Stimulated activated memory B cell treated with anti-CD40 and anti-IgM and Interleukin-4, amounts not matched to agents 10 μg/mL and 1 μg/mL and 100 μg/mL, for 72 hours (primary cell): ENCODE measurements around the gene SVIL.
"Not testable (repeated sequence)": the region's sequence is repeated elsewhere in the genome, so short reads cannot be mapped to it uniquely, and the experiment has no call there.

Experiments used
- ATAC-seq: fragments of 150-1000 bp; cut with Tn5 transposase; 2 replicates; pipeline ENCODE4 v1.10.0; 2021
- H3K27ac Mint-ChIP-seq: one replicate; pipeline ENCODE4 v1.8.0; 2022; ENCODE audit warnings: mild to moderate bottlenecking, mixed read lengths
- H3K27me3 Mint-ChIP-seq: one replicate; pipeline ENCODE4 v1.8.0; 2022; ENCODE audit warnings: mixed read lengths
- H3K36me3 Mint-ChIP-seq: one replicate; pipeline ENCODE4 v1.8.0; 2022; ENCODE audit warnings: mixed read lengths
- H3K4me1 Mint-ChIP-seq: one replicate; pipeline ENCODE4 v1.8.0; 2022; ENCODE audit warnings: mixed read lengths
- H3K4me3 Mint-ChIP-seq: one replicate; pipeline ENCODE4 v1.8.0; 2022; ENCODE audit warnings: mild to moderate bottlenecking, moderate library complexity, mixed read lengths
- H3K9me3 Mint-ChIP-seq: one replicate; pipeline ENCODE4 v1.8.0; 2022; ENCODE audit warnings: mixed read lengths

SVIL gene

GRCh38 chr10:29642990-29643389 lies 8.2 kb upstream of the SVIL start:
- Mint-ChIP-seq H3K27me3 (no peaks in the 10 kb centered on the region), H3K36me3 (no peaks in the 10 kb centered on the region), H3K4me3 (no peak overlapping the region), H3K27ac (no peak overlapping the region), H3K4me1 (peaks cover 13% of the 10 kb centered on the region), H3K9me3 (no peaks in the 10 kb centered on the region)
- ATAC-seq: no peak

- H3K27me3 Mint-ChIP-seq: no peaks in the 10 kb centered on the region
- ATAC-seq: no peak
- no peak overlapping the region for H3K27ac Mint-ChIP-seq
- no peaks in the 10 kb centered on the region for H3K36me3 Mint-ChIP-seq
- H3K4me3 Mint-ChIP-seq: no peak overlapping the region
- H3K4me1 Mint-ChIP-seq: peaks cover 18% of the 10 kb centered on the region
- H3K9me3 Mint-ChIP-seq: no peaks in the 10 kb centered on the region
Measured at GRCh38 chr10:29637537-29637936, 2.8 kb upstream of the SVIL start.

- Mint-ChIP-seq H3K36me3 (no peaks in the 10 kb centered on the region), H3K27me3 (no peaks in the 10 kb centered on the region), H3K4me1 (peaks cover 18% of the 10 kb centered on the region), H3K4me3 (no peak overlapping the region), H3K9me3 (no peaks in the 10 kb centered on the region), H3K27ac (no peak overlapping the region)
- no peak for ATAC-seq
Measured at GRCh38 chr10:29636178-29636577, 1.4 kb upstream of the SVIL start.

GRCh38 chr10:29635711-29636144 lies 957 bp upstream of the SVIL start:
- Mint-ChIP-seq H3K36me3 (no peaks in the 10 kb centered on the region), H3K9me3 (no peaks in the 10 kb centered on the region), H3K27me3 (no peaks in the 10 kb centered on the region), H3K4me3 (no peak overlapping the region), H3K4me1 (peaks cover 18% of the 10 kb centered on the region), H3K27ac (no peak overlapping the region)
- ATAC-seq: peak; percentile 31

GRCh38 chr10:29634105-29634504 lies 666 bp downstream of the SVIL start:
- Mint-ChIP-seq H3K4me3 (no peak overlapping the region), H3K36me3 (no peaks in the 10 kb centered on the region), H3K27ac (no peak overlapping the region), H3K27me3 (no peaks in the 10 kb centered on the region), H3K9me3 (no peaks in the 10 kb centered on the region), H3K4me1 (peaks cover 18% of the 10 kb centered on the region)
- no peak for ATAC-seq

GRCh38 chr10:29631049-29631339 lies 3.8 kb downstream of the SVIL start:
- H3K36me3 Mint-ChIP-seq: no peaks in the 10 kb centered on the region
- no peak for ATAC-seq
- no peak overlapping the region for H3K4me3 Mint-ChIP-seq
- H3K4me1 Mint-ChIP-seq: peaks cover 11% of the 10 kb centered on the region
- no peaks in the 10 kb centered on the region for H3K9me3 Mint-ChIP-seq
- no peaks in the 10 kb centered on the region for H3K27me3 Mint-ChIP-seq
- H3K27ac Mint-ChIP-seq: no peak overlapping the region

- H3K4me1 Mint-ChIP-seq: peaks cover 5% of the 10 kb centered on the region
- H3K27me3 Mint-ChIP-seq: no peaks in the 10 kb centered on the region
- no peak for ATAC-seq
- no peak overlapping the region for H3K27ac Mint-ChIP-seq
- H3K4me3 Mint-ChIP-seq: no peak overlapping the region
- H3K36me3 Mint-ChIP-seq: no peaks in the 10 kb centered on the region
- H3K9me3 Mint-ChIP-seq: no peaks in the 10 kb centered on the region
Measured at GRCh38 chr10:29630205-29631048, 4.3 kb downstream of the SVIL start.

GRCh38 chr10:29628912-29629526 lies 5.8 kb downstream of the SVIL start:
- ATAC-seq: no peak
- Mint-ChIP-seq H3K4me3 (no peak overlapping the region), H3K27ac (no peak overlapping the region), H3K36me3 (no peaks in the 10 kb centered on the region), H3K4me1 (peaks cover 5% of the 10 kb centered on the region), H3K9me3 (no peaks in the 10 kb centered on the region), H3K27me3 (no peaks in the 10 kb centered on the region)

GRCh38 chr10:29628311-29628710 lies 6.5 kb downstream of the SVIL start:
- Mint-ChIP-seq H3K9me3 (no peaks in the 10 kb centered on the region), H3K36me3 (no peaks in the 10 kb centered on the region), H3K27me3 (no peaks in the 10 kb centered on the region), H3K4me3 (no peak overlapping the region), H3K4me1 (peaks cover 2% of the 10 kb centered on the region), H3K27ac (no peak overlapping the region)
- no peak for ATAC-seq

GRCh38 chr10:29627201-29628132 lies 7.3 kb downstream of the SVIL start:
- Mint-ChIP-seq H3K36me3 (no peaks in the 10 kb centered on the region), H3K4me3 (no peak overlapping the region), H3K27me3 (no peaks in the 10 kb centered on the region), H3K4me1 (no peaks in the 10 kb centered on the region), H3K9me3 (no peaks in the 10 kb centered on the region), H3K27ac (no peak overlapping the region)
- no peak for ATAC-seq

- not testable (repeated sequence) for ATAC-seq
Measured at GRCh38 chr10:29624357-29624756, 10.4 kb downstream of the SVIL start.

GRCh38 chr10:29623797-29624196 lies 11.0 kb downstream of the SVIL start:
- Mint-ChIP-seq H3K4me1 (no peaks in the 10 kb centered on the region), H3K36me3 (no peaks in the 10 kb centered on the region), H3K27ac (no peak overlapping the region), H3K27me3 (no peaks in the 10 kb centered on the region), H3K4me3 (no peak overlapping the region), H3K9me3 (no peaks in the 10 kb centered on the region)
- ATAC-seq: no peak

More at GRCh38 chr10:29624357-29624756, 10.4 kb downstream of the SVIL start:
- H3K27ac Mint-ChIP-seq, H3K36me3 Mint-ChIP-seq, H3K4me3 Mint-ChIP-seq, H3K4me1 Mint-ChIP-seq, H3K27me3 Mint-ChIP-seq, H3K9me3 Mint-ChIP-seq: not testable (repeated sequence)

- Mint-ChIP-seq H3K4me1 (no peaks in the 10 kb centered on the region), H3K36me3 (no peaks in the 10 kb centered on the region), H3K9me3 (no peaks in the 10 kb centered on the region), H3K27me3 (no peaks in the 10 kb centered on the region), H3K27ac (no peak overlapping the region), H3K4me3 (no peak overlapping the region)
- no peak for ATAC-seq
Measured at GRCh38 chr10:29622382-29622922, 12.3 kb downstream of the SVIL start.

GRCh38 chr10:29621161-29621560 lies 13.6 kb downstream of the SVIL start:
- Mint-ChIP-seq H3K4me1 (no peaks in the 10 kb centered on the region), H3K9me3 (no peaks in the 10 kb centered on the region), H3K36me3 (no peaks in the 10 kb centered on the region), H3K4me3 (no peak overlapping the region), H3K27ac (no peak overlapping the region), H3K27me3 (no peaks in the 10 kb centered on the region)
- ATAC-seq: no peak

- Mint-ChIP-seq H3K4me3 (no peak overlapping the region), H3K27me3 (no peaks in the 10 kb centered on the region), H3K4me1 (no peaks in the 10 kb centered on the region), H3K27ac (no peak overlapping the region), H3K9me3 (no peaks in the 10 kb centered on the region), H3K36me3 (no peaks in the 10 kb centered on the region)
- ATAC-seq: no peak
Measured at GRCh38 chr10:29620112-29620690, 14.6 kb downstream of the SVIL start.
